Ishikawa (cell line): ENCODE data around the gene PRR36.

Experiments used
- CEBPB ChIP-seq: IDR thresholded peaks from 2 replicates; pipeline ENCODE4 v1.6.1; 2012
- CREB1 ChIP-seq: IDR thresholded peaks from 2 replicates; pipeline ENCODE4 v1.6.1; 2012; ENCODE audit warnings: low read depth
- EGR1 ChIP-seq: IDR thresholded peaks from 2 replicates; pipeline ENCODE4 v1.6.1; 2012
- EP300 ChIP-seq: IDR thresholded peaks from 2 replicates; pipeline ENCODE4 v1.6.1; 2012; ENCODE audit warnings: borderline replicate concordance
- FOXM1 ChIP-seq: IDR thresholded peaks from 2 replicates; pipeline ENCODE4 v1.6.1; 2012; ENCODE audit warnings: low read depth, borderline replicate concordance
- MAX ChIP-seq: IDR thresholded peaks from 2 replicates; pipeline ENCODE4 v1.6.1; 2012
- NFIC ChIP-seq: IDR thresholded peaks from 2 replicates; pipeline ENCODE4 v1.6.1; 2012
- RAD21 ChIP-seq: IDR thresholded peaks from 2 replicates; pipeline ENCODE4 v1.6.1; 2012; ENCODE audit warnings: low read depth
- REST ChIP-seq: IDR thresholded peaks from 2 replicates; pipeline ENCODE4 v1.6.1; 2012; ENCODE audit warnings: low read depth, mild to moderate bottlenecking
- TAF1 ChIP-seq: IDR thresholded peaks from 2 replicates; pipeline ENCODE4 v1.6.1; 2012; ENCODE audit warnings: low read depth, mild to moderate bottlenecking
- TCF12 ChIP-seq: IDR thresholded peaks from 2 replicates; pipeline ENCODE4 v1.6.1; 2012; ENCODE audit warnings: low read depth
- TEAD4 ChIP-seq: IDR thresholded peaks from 2 replicates; pipeline ENCODE4 v1.6.1; 2012
- USF1 ChIP-seq: IDR thresholded peaks from 2 replicates; pipeline ENCODE4 v1.6.1; 2012
- YY1 ChIP-seq: IDR thresholded peaks from 2 replicates; pipeline ENCODE4 v1.6.1; 2012; ENCODE audit warnings: low read depth
- ZBTB7A ChIP-seq: IDR thresholded peaks from 2 replicates; pipeline ENCODE4 v1.6.1; 2012; ENCODE audit warnings: low read depth

Gene PRR36

GRCh38 chr19:7883105-7883504, 8.9 kb upstream of the PRR36 start:
- TF ChIP-seq RAD21 = no peak

- TF ChIP-seq YY1 = no peak
- TF ChIP-seq NFIC = no peak
- TF ChIP-seq TEAD4 = no peak
- no peak for TF ChIP-seq USF1
- no peak for TF ChIP-seq EGR1
- TF ChIP-seq RAD21 = no peak
- no peak for TF ChIP-seq CREB1
- TF ChIP-seq ZBTB7A = no peak
- TF ChIP-seq FOXM1 = no peak
- no peak for TF ChIP-seq EP300
- TF ChIP-seq MAX = no peak
- TF ChIP-seq REST = no peak
- no peak for TF ChIP-seq TAF1
- no peak for TF ChIP-seq CEBPB
- no peak for TF ChIP-seq TCF12
Measured at GRCh38 chr19:7881910-7882309, 7.7 kb upstream of the PRR36 start.

GRCh38 chr19:7879836-7880235, 5.6 kb upstream of the PRR36 start:
- TF ChIP-seq TCF12 (no peak), USF1 (no peak), ZBTB7A (no peak), YY1 (no peak), EP300 (no peak), CREB1 (no peak), TAF1 (no peak), REST (no peak), EGR1 (no peak), CEBPB (no peak), FOXM1 (no peak), NFIC (no peak), TEAD4 (no peak), MAX (no peak), RAD21 (no peak)

- no peak for TF ChIP-seq TEAD4
Measured at GRCh38 chr19:7879111-7879807, 5.1 kb upstream of the PRR36 start.

GRCh38 chr19:7877249-7877836, 3.2 kb upstream of the PRR36 start:
- TF ChIP-seq ZBTB7A (no peak), REST (no peak), CREB1 (no peak), YY1 (no peak), TEAD4 (no peak), MAX (no peak), TCF12 (no peak), CEBPB (no peak), TAF1 (no peak), USF1 (no peak), EP300 (no peak), NFIC (no peak), FOXM1 (no peak), RAD21 (no peak), EGR1 (no peak)
